Measurements from ENCODE around the gene FSD2.
A peak's percentile ranks its signal among the peaks of the same experiment; 100 is the strongest.
"Not testable (repeated sequence)": the region's sequence is repeated elsewhere in the genome, so short reads cannot be mapped to it uniquely, and the experiment has no call there.

Gene FSD2

GRCh38 chr15:82731527-82731926 is 74.3 kb downstream of the FSD2 start:
- DNase-seq = no peak

- no peak for DNase-seq
Observed at GRCh38 chr15:82730022-82730530, 75.8 kb downstream of the FSD2 start.

- no peak for DNase-seq
Observed at GRCh38 chr15:82726816-82727215, 79.1 kb downstream of the FSD2 start.

- no peak for DNase-seq
Observed at GRCh38 chr15:82715003-82715402, 90.9 kb downstream of the FSD2 start.

GRCh38 chr15:82714016-82714415 is 91.9 kb downstream of the FSD2 start:
- no peak for DNase-seq

- no peak for DNase-seq
Observed at GRCh38 chr15:82712036-82712435, 93.8 kb downstream of the FSD2 start.

- DNase-seq = no peak
Observed at GRCh38 chr15:82710926-82711490, 94.9 kb downstream of the FSD2 start.

- no peak for DNase-seq
Observed at GRCh38 chr15:82710208-82710555, 95.7 kb downstream of the FSD2 start.

GRCh38 chr15:82709421-82710207 is 96.3 kb downstream of the FSD2 start, which contains the start of gene AP3B2:
Gene AP3B2, minus strand, starts transcription at chr15:82709875. Its CDS starts 169 bp downstream, at chr15:82709706.
- DNase-seq = peak; percentile 67

GRCh38 chr15:82709081-82709420 is 96.8 kb downstream of the FSD2 start:
- no peak for DNase-seq

GRCh38 chr15:82705856-82706255 is 100.0 kb downstream of the FSD2 start:
- DNase-seq = not testable (repeated sequence)

Measured in fibroblast of skin of scalp (primary cell).